Stimulated activated CD4-positive, alpha-beta T cell treated with anti-CD3 and anti-CD28 coated beads, Interleukin-15, amount 100 ng/mL, for 48 hours (primary cell): Measurements from ENCODE around the gene EIPR1.

Source experiments
- DNase-seq, 2 donors: peaks; one replicate each; pipeline ENCODE4 v3.0.0-alpha.2; 2020; ENCODE audit warnings: low read depth in 2 of 2

EIPR1 gene

GRCh38 chr2:3303583-3304406, 73.8 kb downstream of the EIPR1 start:
- DNase-seq, result peak; percentile 57 to 72

- no peak for DNase-seq
Measured at GRCh38 chr2:3302751-3303582, 74.7 kb downstream of the EIPR1 start.

GRCh38 chr2:3302421-3302750, 75.2 kb downstream of the EIPR1 start:
- DNase-seq, result no peak

- no peak for DNase-seq
Measured at GRCh38 chr2:3301001-3301400, 76.6 kb downstream of the EIPR1 start.

GRCh38 chr2:3300224-3300995, 77.2 kb downstream of the EIPR1 start:
- DNase-seq, result no peak

- DNase-seq, result no peak
Measured at GRCh38 chr2:3299703-3300102, 77.9 kb downstream of the EIPR1 start.

GRCh38 chr2:3299130-3299529, 78.5 kb downstream of the EIPR1 start:
- DNase-seq, result no peak

GRCh38 chr2:3298191-3298590, 79.4 kb downstream of the EIPR1 start:
- DNase-seq, result no peak

- no peak for DNase-seq
Measured at GRCh38 chr2:3297523-3297922, 80.1 kb downstream of the EIPR1 start.

GRCh38 chr2:3296182-3296972, 81.2 kb downstream of the EIPR1 start:
- no peak for DNase-seq

GRCh38 chr2:3294493-3294892, 83.1 kb downstream of the EIPR1 start:
- no peak for DNase-seq

- DNase-seq, result no peak
Measured at GRCh38 chr2:3294069-3294468, 83.5 kb downstream of the EIPR1 start.

- no peak for DNase-seq
Measured at GRCh38 chr2:3293221-3293620, 84.4 kb downstream of the EIPR1 start.

GRCh38 chr2:3292416-3292815, 85.2 kb downstream of the EIPR1 start:
- no peak for DNase-seq

GRCh38 chr2:3291750-3292149, 85.9 kb downstream of the EIPR1 start:
- no peak for DNase-seq

- no peak for DNase-seq
Measured at GRCh38 chr2:3291113-3291512, 86.5 kb downstream of the EIPR1 start.

- DNase-seq, result no peak
Measured at GRCh38 chr2:3290655-3291054, 87.0 kb downstream of the EIPR1 start.

GRCh38 chr2:3289971-3290370, 87.6 kb downstream of the EIPR1 start:
- no peak for DNase-seq

- DNase-seq, result no peak
Measured at GRCh38 chr2:3289526-3289925, 88.1 kb downstream of the EIPR1 start.

- DNase-seq, result no peak
Measured at GRCh38 chr2:3289171-3289515, 88.5 kb downstream of the EIPR1 start.

- no peak for DNase-seq
Measured at GRCh38 chr2:3288470-3289170, 89.0 kb downstream of the EIPR1 start.
